Left ventricle myocardium superior (tissue), 1 donor: Measurements from ENCODE around the gene MTX1. TPM values are rescaled to one million over a fixed set of nuclear protein-coding genes. Genes with fewer than 3 reads are reported as not detected.

Source experiments
- ATAC-seq: fragments of 200-7000 bp; cut with Tn5 transposase; one replicate; pipeline ENCODE4 v1.9.1; 2020; ENCODE audit warnings: mild to moderate bottlenecking, moderate library complexity
- DNase-seq: peaks from one replicate; pipeline ENCODE4 v3.0.0-alpha.2; 2020
- intact Hi-C: fragments of 100-400 bp; cut with micrococcal nuclease; formaldehyde crosslinking; loops from one replicate; pipeline ENCODE4 v1.11.0; 2022
- total RNA-seq: library from RNA; stranded (reverse); fragmentation: NEBNext Ultra II Directional; extraction: Animal tissue kit (Norgen Biotek cat#: 25700); gene quantifications from one replicate; pipeline ENCODE4 v1.2.1, GENCODE V29; 2021
- donor health status: DM: no; HTN: yes; CAD: no; lungs with severe emphysema.

MTX1 gene
- total RNA-seq, 1 donor from 2014 or later, result 14.1 TPM

DNA sequence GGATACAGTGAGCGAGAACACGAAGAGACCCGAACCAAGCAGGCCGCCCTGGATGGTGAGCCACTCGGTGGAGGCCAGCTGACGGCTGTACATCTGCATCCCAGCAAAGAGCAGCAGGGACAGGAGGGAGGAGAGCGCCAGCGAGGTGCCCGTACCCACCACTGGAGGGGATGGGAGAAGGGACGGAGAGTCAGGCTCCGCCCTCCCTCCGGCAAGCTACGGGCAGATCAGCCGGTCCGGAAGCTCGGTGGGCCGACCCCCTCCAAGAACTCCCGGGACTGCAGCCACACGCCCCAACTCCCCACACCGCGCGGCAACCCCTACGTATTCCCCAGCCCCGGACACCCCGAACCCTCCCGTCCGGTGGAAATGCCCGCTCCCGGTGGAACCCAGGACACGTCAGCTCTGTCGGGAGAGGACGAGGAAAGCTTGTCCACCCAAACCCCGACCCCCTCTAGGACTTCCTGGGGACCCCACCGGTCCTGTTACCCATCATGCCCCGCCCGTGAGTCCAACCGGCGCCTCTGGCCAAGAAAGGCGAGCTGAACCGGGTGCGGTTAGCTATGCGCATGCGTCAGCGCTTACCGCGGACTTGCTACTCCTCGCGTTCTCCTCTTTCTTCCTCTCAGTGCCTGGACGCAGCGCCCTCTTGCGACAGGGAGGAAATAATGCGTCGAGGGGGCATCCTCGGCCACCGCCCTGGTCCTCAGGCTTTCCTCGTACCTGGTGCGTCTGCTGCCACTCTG is 35.6 kb upstream of the MTX1 start, which contains the start of gene KRTCAP2:
TSS of gene KRTCAP2 (minus strand) at position 573 of the 746 bp plus-strand sequence. CDS start at position 493, 80 bp downstream.
- intact Hi-C loops, result no loop called here
- DNase-seq (peak; percentile 96), ATAC-seq (peak; percentile 89)

DNA sequence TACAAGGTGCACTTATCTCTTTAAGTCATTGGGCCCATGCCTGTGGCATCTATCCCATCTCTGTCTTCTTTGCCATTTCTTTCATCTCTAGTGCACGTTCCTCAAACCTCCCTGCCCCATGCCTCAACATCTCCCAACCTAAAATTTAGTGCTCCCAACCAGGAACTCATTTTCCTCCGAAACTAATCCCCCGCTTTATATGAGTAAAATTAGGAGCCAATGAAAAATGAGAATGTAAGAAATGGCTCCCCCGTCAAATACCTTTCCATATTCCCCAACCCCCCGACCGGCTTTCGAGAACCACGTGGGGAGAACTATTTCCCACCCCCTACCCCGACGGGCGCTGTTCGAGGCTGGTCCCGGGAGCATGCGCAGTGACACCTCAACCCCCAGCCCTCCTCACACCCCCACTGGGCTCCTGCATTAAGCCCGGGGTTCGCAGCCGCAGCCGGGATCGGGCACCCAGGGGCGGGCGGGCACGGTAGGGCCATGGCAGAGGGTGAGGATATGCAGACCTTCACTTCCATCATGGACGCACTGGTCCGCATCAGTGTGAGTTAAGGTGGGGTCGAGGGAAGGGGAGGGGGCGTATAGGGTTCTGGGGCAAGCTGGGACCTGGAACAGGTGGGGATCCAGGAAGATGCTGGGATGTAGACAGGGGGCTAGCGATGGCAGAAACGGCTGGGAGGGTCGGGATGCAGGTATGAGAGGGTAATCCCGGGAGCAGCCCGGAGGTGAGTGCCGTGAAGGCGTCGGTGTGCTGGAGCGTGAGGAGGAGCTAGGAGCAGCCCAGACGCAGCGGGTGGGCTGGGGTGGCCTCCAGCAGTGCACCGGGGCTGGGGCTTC is 34.8 kb upstream of the MTX1 start, which contains the start of gene TRIM46:
TSS of gene TRIM46 (plus strand) at position 372 of the 846 bp plus-strand sequence. CDS start at position 490, 118 bp downstream.
- ATAC-seq (no peak), DNase-seq (peak; percentile 41)
- intact Hi-C loops, result no loop called here

DNA sequence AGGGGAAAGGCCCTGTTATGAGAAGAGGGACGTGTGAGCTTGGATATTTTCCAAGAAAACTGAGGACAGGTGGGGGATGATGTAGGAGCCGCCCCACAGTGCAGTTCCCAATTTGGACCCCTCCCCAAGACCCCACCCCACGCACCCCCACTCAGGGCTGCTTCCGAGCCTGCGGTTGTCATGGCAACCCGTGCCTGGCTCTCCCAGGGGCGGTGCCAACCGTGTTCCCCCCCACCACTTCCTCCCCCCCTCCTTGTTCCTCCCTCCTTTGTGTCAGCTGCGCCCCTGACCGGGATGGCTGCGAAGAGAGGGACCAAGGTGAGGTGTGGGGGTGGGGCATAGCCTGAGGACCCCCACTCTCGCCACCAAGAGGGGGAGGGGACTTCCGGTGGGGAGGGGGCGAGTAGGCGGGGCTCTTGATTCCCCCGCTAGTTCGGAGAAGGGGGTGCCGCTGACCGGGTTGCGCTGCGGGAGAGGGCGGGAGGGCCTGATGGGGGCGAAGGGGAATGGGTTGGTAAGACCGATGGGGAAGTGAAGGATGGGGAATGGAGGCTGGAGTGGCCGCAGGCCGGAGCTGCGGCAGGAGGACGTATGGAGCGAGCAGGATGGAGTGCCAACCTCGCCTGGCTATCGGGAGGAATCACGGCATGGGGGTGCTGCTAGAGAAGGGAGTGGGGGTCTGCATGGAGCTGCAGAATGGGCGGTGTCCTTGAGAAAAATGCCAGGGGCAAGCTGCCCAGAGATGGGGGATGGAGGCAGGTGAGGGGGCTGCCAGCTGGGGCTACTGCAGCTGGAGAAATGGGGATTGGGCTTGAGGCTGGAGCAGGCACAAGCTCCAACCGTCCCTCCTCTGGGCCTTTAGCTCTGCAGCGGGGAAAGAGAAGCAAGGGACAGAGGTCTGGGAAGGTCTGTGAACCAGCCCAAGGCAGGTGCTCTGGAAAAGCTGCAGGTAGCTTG is 33.9 kb upstream of the MTX1 start:
- ATAC-seq (no peak), DNase-seq (peak; percentile 35)
- intact Hi-C loops, result no loop called here

DNA sequence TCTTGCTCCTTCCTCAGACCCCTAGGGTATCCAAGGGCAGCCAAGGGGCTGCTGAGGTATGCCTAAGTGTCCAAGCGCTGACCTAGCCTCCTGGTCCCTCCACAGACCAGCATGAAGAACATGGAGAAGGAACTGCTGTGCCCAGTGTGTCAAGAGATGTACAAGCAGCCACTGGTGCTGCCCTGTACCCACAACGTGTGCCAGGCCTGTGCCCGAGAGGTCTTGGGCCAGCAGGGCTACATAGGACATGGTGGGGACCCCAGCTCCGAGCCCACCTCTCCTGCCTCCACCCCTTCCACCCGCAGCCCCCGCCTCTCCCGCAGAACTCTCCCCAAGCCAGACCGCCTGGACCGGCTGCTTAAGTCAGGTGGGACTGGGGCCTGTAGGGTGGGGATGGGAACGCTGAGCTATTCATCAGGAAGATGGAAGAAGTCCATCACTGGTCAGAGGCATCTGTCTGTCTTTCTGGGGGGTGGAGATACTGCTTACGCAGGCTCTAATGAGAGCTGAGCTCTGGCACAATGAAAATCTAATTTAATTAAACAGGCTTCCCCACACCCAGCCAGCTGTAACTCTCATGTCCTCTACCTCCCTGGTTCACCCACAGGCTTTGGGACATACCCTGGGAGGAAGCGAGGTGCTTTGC is 33.1 kb upstream of the MTX1 start:
- no peak for ATAC-seq
- no peak for DNase-seq
- intact Hi-C loops, result no loop called here

DNA sequence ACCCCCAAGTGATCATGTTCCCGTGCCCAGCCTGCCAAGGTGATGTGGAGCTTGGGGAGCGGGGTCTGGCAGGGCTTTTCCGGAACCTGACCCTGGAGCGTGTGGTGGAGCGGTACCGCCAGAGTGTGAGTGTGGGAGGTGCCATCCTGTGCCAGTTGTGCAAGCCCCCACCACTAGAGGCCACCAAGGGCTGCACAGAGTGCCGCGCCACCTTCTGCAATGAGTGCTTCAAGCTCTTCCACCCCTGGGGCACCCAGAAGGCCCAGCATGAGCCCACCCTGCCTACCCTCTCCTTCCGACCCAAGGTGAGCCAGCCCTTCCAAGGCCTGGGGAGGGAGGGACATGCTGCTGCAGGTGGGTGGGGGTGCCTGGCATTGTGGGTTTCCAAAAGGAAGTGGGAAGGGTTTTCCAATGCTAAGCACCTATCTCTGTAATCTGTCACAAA is 32.5 kb upstream of the MTX1 start:
- peak; percentile 30 for DNase-seq
- intact Hi-C loops, result no loop called here
- no peak for ATAC-seq

DNA sequence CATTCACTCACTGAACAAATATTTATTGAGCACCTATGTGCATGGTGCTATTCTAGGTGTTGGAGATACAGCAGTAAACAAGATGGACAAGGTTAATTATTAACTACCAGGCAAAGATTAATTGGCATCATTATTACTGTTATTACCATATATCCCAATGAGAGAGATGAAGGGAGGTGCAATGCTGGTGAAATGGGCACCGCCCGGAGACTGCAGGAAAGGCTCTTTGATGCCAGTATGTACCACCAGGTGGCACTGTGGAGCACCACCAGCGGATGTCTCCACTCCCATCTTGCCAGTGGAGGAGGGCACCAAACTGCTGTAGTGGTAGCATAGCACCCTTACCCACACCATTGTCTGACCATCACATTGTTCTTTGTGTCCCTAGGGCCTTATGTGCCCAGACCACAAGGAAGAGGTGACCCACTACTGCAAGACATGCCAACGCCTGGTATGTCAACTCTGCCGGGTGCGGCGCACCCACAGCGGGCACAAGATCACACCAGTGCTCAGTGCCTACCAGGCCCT is 31.9 kb upstream of the MTX1 start:
- ATAC-seq (peak; percentile 51), DNase-seq (peak; percentile 86)
- intact Hi-C loops, result no loop called here

DNA sequence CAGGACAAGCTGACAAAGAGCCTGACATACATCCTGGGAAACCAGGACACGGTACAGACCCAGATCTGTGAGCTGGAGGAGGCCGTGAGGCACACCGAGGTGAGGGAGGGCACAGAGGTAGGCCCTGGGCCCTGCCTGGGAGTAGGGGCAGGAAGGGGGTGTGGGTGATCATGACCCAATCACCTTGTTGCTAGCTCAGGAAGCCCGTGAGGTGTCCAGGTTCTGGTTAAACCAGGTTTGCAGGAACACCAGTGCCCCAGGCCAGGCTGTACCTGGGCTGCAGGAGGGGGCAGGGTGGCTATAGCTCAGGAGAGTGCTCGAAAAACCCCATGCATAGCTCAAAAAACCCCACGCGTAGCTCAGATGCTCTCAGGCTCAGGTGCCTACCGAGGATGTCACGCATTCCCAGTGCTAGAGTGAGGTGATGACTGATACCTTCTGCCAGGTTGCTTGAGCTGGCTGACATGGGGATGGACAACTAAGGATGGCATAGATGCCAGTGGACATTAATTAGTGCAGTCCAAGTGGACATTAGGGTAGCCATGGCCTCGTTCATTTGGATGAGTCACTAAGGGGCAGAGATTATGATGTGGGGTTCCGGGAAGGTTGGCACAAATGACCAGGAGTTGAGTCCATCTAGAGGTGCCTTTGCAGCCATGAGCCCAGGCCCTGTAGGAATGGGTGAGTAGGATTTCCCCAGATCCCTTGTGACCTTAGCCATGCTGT is 31.1 kb upstream of the MTX1 start:
- intact Hi-C loops, result no loop called here
- DNase-seq (no peak), ATAC-seq (no peak)

DNA sequence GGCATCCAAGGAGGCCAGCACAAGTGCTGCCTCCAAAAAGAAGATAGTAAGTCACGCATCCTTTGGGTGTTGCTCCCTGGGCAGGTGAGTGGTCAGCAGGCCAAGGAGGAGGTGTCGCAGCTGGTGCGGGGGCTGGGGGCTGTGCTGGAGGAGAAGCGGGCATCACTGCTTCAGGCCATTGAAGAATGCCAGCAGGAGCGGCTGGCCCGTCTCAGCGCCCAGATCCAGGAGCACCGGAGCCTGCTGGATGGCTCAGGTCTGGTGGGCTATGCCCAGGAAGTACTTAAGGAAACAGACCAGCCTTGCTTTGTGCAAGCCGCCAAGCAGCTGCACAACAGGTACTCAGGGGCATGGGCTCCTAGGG is 30.6 kb upstream of the MTX1 start:
- intact Hi-C loops, result no loop called here
- DNase-seq, result peak; percentile 20
- no peak for ATAC-seq

DNA sequence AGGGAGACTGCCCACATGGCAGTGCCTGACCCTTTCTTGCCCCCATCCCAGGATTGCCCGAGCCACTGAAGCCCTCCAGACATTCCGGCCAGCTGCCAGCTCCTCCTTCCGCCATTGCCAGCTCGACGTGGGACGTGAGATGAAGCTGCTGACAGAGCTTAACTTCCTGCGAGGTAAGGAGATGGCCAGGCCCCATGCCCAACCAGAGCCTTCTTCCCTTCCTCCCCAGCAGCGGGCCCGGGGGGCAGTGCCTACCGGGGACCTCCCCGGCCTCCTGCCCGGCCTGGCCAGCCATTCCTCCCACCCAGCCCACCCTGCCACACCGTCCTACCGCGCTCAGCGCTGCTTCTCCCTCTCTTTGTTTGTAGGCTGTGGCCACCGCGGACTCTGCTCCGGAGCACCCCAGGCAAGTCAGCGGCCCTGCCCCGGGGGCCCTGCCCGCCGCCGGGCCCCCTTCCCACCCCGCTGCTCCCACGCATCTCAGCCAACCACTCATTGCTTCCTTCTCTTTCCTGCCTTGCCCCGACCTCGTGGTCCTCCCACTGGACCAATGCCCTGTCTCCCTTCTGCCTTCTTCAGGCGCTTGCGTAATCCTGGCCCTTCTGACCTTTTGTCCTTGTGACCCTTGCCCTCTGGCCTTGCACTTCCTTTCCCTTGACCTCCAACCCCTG is 29.9 kb upstream of the MTX1 start:
- intact Hi-C loops, result no loop called here
- ATAC-seq, result no peak
- peak; percentile 25 for DNase-seq

DNA sequence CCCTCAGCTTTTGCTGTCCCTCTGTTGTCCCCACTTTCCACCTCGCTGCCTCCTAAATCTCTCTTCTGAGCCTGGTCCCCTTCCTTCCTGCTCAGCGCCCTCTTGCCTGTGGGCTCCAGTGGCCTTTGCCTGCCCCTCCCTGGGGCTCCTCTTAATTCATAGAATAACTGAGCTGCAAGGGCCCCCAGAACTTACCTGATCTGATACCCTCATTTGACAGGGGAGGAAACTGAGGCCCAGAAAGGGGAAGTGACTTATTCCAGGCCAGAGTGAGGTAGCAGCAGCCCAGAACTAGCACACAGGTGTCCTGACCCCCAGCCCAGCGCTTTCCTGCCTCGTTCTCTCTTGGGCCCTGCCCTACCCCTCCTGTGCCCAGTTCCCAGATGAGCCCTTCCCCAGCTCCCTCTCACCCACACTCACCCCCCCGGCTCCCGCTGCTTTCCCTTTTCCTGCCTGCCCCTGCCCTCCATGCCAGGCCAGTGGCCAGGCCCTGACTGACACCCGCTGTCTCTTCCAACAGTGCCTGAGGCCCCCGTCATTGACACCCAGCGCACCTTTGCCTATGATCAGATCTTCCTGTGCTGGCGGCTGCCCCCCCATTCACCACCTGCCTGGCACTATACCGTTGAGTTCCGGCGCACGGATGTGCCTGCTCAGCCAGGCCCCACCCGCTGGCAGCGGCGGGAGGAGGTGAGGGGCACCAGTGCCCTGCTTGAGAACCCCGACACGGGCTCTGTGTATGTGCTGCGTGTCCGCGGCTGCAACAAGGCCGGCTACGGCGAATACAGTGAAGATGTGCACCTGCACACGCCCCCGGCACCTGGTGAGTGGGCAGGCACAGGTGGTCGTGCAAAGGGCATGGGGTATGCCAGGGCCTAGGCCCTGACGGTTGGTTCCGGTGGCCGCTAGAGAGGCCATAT is 29.1 kb upstream of the MTX1 start:
- ATAC-seq (no peak), DNase-seq (no peak)
- intact Hi-C loops, result no loop called here

DNA sequence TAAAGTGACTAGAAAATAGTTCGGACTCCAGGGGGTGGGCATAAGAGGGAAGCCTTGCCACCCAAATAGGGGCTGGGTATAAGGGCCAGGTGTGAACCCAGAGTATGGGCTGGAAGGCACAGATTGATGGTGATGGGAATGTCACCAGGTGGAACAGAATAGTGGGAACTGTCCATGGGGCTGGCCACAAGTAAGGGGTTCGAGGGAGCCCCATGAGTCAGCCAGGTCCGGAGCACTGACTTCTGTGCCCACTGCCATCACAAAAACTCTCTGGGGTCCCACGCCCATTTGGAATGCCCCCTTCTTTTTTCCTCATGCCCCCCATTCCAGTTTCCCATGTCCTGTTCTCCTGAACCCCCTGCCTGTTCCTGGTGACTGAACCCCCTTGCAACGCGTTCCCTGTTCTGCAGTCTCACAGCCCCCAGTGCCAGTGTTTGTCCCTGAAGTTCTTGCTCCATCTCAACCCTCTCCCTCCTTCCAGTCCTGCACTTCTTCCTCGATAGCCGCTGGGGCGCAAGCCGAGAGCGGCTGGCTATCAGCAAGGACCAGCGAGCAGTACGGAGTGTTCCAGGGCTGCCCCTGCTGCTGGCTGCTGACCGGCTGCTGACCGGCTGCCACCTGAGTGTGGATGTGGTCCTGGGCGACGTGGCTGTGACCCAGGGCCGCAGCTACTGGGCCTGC is 27.0 kb upstream of the MTX1 start:
- DNase-seq, result no peak
- intact Hi-C loops, result no loop called here
- no peak for ATAC-seq

DNA sequence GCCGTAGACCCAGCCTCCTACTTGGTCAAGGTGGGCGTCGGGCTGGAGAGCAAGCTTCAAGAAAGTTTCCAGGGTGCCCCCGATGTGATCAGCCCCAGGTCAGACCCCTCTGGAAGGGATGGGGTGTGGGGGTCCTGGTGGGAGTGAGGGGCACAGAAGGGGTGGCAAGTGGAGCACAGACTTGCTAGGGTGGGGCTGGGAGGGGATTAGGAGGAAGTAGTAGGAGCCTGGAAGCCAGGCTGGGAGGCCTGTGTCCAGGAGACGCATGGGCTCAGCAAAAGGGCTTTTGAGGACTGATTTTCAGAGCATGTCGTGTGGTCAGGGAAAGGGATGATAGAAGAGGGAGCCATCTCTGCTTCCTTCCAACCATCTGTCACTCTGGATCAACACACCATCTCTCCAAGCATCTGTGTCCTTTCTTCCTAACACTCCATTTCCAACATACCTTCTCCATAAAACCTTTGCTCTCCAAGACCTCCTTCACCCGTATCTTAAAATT is 26.4 kb upstream of the MTX1 start:
- ATAC-seq (no peak), DNase-seq (no peak)
- intact Hi-C loops, result no loop called here

DNA sequence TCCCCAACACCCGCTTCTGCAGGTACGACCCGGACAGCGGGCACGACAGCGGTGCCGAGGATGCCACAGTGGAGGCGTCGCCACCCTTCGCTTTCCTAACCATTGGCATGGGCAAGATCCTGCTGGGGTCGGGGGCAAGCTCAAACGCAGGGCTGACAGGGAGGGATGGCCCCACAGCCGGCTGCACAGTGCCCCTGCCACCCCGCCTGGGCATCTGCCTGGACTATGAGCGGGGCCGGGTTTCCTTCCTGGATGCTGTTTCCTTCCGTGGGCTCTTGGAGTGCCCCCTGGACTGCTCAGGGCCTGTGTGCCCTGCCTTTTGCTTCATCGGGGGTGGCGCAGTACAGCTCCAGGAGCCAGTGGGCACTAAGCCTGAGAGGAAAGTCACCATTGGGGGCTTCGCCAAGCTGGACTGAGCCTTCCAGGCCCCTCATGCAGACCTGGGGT is 24.7 kb upstream of the MTX1 start:
- DNase-seq, result no peak
- no peak for ATAC-seq
- intact Hi-C loops, result no loop called here

DNA sequence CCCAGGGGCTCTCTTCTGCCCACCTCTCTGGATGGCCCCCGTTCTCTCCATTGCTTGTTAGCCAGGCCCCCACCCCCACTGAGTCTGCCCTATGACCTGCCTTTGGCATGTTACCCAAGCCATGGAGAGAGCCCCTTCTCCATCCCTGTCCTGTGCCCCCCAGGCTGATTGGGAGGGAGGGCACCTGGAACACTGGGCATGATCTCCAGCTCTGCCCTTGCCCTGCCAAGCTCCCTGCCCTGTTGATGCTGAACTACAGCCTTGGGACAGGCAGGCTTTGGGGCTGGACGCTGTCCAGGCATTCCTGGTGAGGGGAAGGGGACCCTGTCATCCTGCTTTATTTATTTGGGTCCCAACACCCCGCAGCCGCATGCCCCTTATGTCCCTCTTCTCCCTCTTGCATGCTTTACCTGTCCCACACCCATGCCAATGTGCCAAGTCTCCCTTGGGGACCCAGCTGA is 24.1 kb upstream of the MTX1 start:
- intact Hi-C loops, result no loop called here
- no peak for ATAC-seq
- DNase-seq, result peak; percentile 21
